HG02981 (cell line): ENCODE measurements around the gene CCDC97.

Source experiments
- ATAC-seq: cut with Tn5 transposase; IDR thresholded peaks from one replicate; pipeline ENCODE4 v1.9.1; 2021; ENCODE audit warnings: mild to moderate bottlenecking, moderate library complexity; ENCODE audit not compliant: unreplicated experiment

The CCDC97 gene

GRCh38 chr19:41318696-41319499 lies 8.9 kb downstream of the CCDC97 start:
- ATAC-seq = no peak

GRCh38 chr19:41319500-41320184 lies 9.7 kb downstream of the CCDC97 start:
- ATAC-seq = no peak

- ATAC-seq = no peak
Observed at GRCh38 chr19:41320185-41320518, 10.2 kb downstream of the CCDC97 start.

GRCh38 chr19:41320568-41320967 lies 10.6 kb downstream of the CCDC97 start:
- no peak for ATAC-seq

DNA sequence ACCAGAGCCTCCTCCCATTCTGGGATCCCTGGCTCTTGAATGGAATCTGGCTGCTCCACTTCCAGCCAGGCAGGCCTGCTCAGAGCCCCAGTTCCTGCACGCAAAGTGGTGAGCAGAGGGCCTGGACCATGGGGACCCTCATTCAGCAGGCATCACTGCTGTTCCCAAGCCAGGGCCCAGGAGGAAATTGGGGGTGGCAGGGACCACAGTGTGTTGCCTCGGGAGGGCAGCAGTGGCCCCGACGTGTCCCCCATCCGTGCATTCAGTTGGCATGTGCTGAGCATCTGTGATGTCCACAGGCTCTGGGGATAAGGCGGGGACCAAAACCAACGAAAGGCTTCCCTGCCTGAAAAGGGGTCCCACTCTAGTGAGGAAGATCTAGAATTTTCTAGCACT lies 11.2 kb downstream of the CCDC97 start:
- ATAC-seq = no peak

DNA sequence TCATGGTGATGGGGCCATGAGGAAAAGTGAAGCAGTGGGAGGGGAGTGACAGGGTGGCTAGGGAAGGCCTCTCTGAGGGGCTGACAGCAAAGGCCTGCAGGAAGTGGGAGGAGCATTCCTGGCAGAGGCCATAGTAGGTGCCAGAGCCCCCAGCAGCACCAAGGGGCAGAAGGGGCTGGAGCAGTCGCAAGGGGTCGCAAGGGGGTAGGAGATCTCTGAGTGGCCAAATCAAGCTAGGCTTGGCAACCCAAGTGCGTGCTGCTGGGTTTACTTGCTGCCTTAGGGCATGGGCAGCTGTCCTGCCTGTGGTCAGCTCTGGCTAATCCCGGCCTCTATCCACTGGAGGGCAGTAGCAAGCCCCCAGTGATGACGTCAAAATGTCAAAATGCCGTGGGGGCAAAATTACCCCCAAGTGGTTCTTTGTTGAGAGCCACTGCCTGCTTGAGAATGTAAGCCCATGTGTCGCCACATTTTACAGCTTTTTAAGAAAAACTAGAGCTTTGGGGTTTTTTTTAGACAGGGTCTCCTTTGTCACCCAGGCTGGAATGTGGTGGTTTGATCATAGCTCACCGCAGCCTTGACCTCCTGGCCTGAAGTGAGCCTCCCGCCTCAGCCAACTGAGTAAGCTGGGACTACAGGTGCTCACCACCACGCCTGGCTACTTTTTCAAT lies 11.8 kb downstream of the CCDC97 start:
- ATAC-seq = no peak

GRCh38 chr19:41322451-41322850 lies 12.5 kb downstream of the CCDC97 start:
- no peak for ATAC-seq

GRCh38 chr19:41323023-41323422 lies 13.1 kb downstream of the CCDC97 start:
- ATAC-seq = no peak

DNA sequence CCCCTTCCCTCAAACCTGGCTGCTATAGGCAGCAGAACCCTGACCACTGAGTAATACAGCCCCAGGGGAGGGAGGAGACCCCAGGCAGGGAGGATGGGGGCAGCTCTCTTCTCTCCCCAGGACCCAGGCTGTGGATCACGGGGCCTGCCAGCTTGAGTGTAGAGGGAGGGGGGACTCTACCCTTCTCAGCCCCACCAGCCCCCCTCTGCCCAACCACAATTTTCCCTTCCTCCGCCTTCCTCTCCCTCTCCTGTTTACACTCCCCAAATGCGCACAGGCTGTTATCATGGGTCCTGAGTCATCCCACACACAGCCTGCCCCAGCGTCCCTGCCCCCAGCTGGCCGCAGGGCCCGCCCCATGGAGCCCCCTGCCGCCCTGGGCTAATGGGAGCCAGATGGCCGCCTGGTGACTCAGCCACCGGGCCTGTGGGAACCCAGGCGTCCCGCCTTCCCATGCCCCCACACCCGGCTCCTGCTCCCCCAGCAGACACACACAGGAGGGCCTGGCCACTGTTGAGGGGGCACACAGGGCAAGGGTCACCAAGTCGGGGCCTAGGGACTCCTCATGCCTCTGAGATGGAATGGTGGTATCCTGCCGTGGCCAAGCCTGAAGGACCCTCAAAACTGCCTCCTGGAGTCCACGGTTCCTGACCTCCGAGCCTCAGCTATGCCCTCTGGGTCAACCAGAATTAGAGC lies 13.6 kb downstream of the CCDC97 start:
- no peak for ATAC-seq

DNA sequence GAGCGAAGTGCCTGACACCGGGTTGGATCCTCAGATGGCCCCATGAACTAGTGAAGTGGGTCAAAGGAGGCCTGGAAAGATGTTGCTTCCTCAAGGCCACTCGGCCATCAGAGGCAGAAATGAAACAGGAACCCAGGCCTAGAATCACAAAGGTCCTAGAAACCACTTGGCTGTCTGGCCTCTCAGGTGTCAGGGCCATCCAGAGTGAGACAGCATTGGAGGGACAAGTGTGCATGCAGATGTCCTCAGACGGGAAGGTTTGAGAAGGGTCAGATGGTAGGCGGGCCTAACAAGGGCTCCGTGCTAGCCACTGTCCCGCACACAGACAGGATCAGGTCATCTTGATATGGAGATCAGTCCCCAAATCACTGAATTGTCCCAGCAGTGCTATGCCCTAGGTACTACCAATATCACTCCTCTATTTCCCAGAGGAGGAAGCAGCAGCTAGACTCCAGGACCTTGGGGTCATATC lies 14.3 kb downstream of the CCDC97 start:
- ATAC-seq = no peak

- no peak for ATAC-seq
Observed at GRCh38 chr19:41324921-41325639, 15.1 kb downstream of the CCDC97 start.

DNA sequence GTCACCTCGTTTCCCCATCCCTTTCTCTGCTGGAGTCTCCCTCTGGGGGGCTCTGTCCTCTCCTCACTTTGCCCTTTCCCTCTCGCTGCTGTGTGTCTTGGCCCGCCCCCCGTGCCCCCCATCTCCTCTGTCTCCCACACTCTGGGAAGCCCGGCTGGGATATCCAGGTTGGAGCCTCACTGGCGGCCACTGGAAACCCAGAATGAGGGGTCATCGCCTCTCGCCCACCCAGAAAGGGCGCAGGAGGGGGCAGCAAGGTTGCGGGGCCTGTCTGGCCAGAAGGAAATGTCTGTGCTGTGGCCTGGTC lies 15.6 kb downstream of the CCDC97 start:
- ATAC-seq = no peak

DNA sequence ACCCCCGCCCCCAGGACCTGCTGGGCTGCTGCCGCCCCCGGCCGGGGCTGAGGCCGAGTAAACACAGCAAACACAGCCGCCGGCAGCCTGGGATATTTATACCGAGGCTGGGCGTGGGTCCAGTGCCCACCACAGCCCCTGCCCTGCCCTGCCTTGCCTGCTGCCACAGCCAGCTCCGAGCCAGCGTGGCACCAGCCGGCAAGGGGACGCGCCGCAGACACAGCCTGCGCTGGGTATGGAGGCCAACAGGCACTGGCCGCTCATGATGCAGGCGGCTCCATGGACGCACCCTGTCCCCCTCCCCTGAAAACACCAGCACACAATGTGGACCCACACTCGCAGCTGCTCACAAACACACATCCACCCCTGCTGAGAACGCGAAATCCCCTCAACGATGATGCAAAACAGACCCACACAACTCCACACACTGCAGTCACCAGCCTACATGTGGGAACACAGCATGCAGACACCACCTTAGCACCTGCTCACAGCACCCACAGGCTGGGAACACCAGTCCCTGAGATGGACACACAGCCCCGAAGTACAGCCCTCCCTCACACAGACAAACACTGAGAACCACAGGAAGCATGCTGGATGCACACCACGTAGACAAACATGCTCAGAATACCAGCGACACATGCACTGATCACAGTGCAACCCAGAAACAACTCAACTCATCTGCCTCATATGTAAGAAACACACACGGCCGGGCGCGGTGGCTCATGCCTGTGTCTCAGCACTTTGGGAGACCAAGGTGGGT lies 16.2 kb downstream of the CCDC97 start:
- peak; percentile 39 for ATAC-seq

DNA sequence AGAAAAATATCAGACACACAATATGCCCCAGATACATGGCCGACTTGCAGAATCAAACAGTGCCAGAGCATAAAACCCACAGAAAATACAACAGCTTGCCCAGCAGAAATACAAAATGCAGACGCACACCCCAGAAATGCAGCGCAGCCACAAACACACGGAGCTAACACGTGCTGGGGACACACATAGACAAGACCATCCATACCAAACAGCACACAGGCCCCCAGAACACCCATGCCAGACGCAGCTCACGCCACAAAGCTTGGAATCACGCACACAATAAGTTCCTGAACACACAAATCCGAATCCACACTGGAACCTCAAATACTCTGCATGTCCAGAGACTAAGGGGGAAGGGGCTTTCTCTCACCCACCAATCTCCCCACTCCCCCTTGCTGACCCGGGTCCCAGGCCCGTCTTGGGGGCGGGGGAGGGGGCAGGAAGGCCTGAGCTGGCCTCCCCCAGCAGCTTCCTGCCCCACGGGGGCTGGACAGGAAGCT lies 17.2 kb downstream of the CCDC97 start:
- ATAC-seq = no peak

- peak; percentile 56 for ATAC-seq
Observed at GRCh38 chr19:41327576-41328156, 17.7 kb downstream of the CCDC97 start.

DNA sequence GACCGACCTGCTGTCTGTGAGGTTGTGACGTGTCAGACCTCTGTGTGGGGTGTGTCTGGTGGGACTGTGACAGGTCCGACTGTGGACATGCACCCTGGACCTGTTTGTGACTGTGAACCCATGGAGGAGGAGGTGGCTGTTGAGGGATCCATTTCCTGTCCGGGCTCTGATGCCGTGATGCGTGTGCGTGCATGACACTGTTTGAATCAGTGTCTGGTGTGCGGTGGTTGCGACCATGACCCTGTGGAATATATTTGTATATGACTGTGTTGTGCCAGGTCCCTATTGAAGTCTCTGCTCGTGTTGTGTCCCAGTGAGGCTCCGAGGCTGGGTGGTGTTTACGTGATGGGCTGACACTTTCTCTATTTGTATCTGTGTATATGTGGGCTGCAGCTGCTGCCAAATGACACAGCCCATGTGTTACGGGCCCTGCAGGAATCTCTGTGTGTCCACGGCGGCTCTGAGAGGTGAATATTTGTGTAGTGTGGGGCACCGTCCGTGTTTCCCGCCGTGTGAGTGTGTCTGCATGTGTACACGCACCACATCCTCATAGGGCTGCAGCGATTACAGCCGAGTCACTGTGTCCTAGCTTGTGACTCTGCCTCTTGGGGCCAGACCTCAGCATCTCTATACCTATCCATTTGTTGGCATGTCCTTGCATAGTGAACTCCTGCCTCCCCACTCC lies 18.3 kb downstream of the CCDC97 start:
- peak; percentile 5 for ATAC-seq

DNA sequence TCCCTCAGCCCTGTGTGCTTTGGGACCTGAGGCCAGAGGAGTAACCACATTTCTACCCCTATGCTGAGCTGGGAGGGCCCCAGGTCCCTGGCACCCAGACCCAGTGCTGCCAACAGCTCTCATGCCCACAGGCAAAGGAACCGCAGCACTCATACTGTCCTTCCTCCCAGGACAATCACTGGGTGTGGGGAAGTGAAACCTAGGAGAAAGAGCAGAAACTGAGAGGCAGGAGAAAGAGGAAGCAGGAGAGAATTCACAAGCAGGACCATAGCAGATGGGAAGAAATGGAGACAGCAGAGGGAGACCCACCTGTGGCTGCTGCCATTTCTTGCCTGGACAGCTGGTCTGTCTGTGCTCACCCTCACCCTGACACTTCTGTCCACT lies 18.9 kb downstream of the CCDC97 start:
- no peak for ATAC-seq

- ATAC-seq = no peak
Observed at GRCh38 chr19:41330481-41330880, 20.5 kb downstream of the CCDC97 start.
